Measurements from ENCODE around the gene GALK1.

DNA sequence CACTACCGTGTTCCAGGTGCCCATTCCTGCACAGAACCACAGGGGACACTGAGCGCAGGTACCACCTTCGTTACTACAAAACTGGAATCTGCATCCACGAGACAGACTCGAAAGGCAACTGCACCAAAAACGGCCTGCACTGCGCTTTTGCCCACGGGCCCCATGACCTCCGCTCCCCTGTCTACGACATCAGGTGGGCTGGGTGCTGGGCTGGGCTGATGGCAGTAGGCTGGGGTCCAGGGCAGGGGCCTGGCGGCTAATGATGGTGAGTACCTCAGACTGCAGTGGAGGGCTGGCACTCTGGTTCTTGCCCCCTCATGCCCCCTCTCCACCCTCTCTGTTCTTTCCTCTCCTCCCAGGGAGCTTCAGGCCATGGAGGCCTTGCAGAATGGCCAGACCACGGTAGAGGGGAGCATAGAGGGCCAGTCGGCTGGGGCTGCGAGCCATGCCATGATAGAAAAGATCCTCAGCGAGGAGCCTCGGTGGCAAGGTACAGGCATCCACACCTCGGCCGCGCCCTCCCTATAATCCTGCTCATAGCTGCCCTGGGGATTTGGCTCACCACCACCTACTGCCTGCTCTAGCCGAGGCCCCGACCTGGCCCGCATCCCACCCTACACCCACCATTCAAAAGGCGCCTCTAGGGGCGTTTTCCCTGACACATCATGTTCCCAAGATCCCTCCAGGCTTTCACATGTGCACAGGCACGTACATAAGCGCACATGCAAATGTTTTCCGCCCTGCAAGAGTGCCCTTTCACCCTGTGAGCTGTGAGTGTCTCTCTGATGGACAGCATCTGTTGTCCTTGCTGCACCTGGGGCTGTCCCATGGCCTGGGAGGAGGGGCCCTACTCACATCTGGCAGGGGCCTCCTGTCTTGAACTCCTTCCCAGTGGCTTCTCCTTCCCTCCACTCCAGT is 47.4 kb upstream of the GALK1 start:
- TF ChIP-seq, protein P1, sequence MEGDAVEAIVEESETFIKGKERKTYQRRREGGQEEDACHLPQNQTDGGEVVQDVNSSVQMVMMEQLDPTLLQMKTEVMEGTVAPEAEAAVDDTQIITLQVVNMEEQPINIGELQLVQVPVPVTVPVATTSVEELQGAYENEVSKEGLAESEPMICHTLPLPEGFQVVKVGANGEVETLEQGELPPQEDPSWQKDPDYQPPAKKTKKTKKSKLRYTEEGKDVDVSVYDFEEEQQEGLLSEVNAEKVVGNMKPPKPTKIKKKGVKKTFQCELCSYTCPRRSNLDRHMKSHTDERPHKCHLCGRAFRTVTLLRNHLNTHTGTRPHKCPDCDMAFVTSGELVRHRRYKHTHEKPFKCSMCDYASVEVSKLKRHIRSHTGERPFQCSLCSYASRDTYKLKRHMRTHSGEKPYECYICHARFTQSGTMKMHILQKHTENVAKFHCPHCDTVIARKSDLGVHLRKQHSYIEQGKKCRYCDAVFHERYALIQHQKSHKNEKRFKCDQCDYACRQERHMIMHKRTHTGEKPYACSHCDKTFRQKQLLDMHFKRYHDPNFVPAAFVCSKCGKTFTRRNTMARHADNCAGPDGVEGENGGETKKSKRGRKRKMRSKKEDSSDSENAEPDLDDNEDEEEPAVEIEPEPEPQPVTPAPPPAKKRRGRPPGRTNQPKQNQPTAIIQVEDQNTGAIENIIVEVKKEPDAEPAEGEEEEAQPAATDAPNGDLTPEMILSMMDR (conservative IDR thresholded peaks at IDR 0.05 in 1 of 2, IDR thresholded peaks at IDR 0.05 in 1 of 2; ENCODE audit: low read depth in 1 of 2, low read length in 2 of 2) = no peak
- no peak for TF ChIP-seq EZH2 (IDR thresholded peaks at IDR 0.05; ENCODE audit: low read length, missing control alignments)
